ENCODE measurements around the gene OVCH1. TPM values are rescaled to one million over a fixed set of nuclear protein-coding genes. Genes with fewer than 3 reads are reported as not detected.

OVCH1 gene
- total RNA-seq, 1 donor from 2014 or later: 0.25 TPM

DNA sequence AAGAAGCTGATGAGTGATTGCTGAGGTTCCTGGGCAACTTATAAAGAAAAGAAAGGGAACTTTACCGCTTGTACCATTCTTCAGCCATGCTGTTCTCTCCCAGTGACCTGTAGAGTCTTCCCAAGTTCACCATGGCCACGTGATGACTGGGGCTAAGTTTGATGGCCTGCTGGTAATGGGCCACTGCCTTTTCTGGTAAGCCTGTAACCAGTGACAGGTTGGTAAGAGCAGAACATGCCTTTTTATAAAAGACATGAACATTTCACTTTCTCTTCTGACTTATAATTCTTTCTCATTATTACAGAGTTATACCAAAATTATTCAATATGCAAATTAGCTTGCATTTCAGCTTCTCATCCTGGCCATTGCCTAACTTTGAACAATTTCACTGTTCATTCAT, 20.9 kb upstream of the OVCH1 start:
- H3K27me3 ChIP-seq: no peaks in the 10 kb centered on the region
- no peak for TF ChIP-seq POLR2A (IDR thresholded peaks at IDR 0.05)
- H3K4me1 ChIP-seq: no peaks in the 10 kb centered on the region
- H3K27ac ChIP-seq: no peak overlapping the region
- no peaks in the 10 kb centered on the region for H3K9me3 ChIP-seq
- no peak for DNase-seq (ENCODE audit: extremely low spot score in 2 of 2)
- no peaks in the 10 kb centered on the region for H3K36me3 ChIP-seq
- no peak overlapping the region for H3K4me3 ChIP-seq
- intact Hi-C loops (cut with DNase I): no loop called here

DNA sequence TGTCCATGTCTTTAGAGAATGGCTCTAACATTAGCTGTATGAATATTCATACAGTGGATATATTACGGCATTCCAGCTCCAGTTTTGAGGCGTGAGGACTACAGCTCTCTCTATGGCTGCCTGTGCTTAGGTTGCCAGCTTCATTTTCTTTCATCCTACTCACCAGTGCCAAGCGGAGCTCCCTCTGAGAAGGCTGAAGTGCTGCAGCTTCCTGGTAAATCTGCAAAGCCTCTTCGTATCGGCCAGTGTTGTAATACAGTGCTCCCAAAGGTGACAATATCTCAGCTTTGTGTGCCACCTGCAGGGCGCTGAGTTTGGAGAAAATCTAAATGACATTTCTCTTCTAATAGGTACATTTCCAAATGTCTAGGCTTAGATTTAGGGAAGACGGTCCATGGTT, 19.8 kb upstream of the OVCH1 start:
- no peak for DNase-seq (ENCODE audit: extremely low spot score in 2 of 2)
- intact Hi-C loops (cut with DNase I): no loop called here
- H3K27ac ChIP-seq: no peak overlapping the region
- no peak for TF ChIP-seq POLR2AphosphoS5 (IDR thresholded peaks at IDR 0.05; ENCODE audit: insufficient read depth in 1 of 2, low read depth in 1 of 2)
- no peak for TF ChIP-seq POLR2A (IDR thresholded peaks at IDR 0.05)
- TF ChIP-seq, protein P1, sequence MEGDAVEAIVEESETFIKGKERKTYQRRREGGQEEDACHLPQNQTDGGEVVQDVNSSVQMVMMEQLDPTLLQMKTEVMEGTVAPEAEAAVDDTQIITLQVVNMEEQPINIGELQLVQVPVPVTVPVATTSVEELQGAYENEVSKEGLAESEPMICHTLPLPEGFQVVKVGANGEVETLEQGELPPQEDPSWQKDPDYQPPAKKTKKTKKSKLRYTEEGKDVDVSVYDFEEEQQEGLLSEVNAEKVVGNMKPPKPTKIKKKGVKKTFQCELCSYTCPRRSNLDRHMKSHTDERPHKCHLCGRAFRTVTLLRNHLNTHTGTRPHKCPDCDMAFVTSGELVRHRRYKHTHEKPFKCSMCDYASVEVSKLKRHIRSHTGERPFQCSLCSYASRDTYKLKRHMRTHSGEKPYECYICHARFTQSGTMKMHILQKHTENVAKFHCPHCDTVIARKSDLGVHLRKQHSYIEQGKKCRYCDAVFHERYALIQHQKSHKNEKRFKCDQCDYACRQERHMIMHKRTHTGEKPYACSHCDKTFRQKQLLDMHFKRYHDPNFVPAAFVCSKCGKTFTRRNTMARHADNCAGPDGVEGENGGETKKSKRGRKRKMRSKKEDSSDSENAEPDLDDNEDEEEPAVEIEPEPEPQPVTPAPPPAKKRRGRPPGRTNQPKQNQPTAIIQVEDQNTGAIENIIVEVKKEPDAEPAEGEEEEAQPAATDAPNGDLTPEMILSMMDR (IDR thresholded peaks at IDR 0.05): no peak
- H3K36me3 ChIP-seq: no peaks in the 10 kb centered on the region
- H3K4me1 ChIP-seq: no peaks in the 10 kb centered on the region
- H3K27me3 ChIP-seq: no peaks in the 10 kb centered on the region
- no peaks in the 10 kb centered on the region for H3K9me3 ChIP-seq
- H3K4me3 ChIP-seq: no peak overlapping the region

DNA sequence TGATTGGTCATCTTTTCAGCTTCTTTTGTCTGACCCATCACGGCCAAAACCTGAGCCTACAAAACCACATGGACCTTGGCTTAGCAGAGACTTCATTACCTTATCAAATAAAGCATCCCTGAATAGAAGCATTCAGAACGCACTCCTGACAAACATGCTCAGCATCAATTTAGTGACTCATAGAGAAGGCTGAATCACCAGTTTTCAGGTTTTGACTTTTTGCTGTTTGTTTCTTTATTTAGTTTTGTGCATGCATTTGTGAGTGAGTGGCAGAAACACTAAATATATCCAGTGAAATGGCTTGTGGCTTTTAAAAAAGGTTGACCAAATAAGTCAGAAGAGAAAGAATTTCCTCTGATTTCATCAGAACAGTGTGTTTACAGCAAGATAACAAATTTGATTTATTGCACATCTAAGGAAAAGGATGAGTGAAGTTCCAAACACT, 19.0 kb upstream of the OVCH1 start:
- no peak for DNase-seq (ENCODE audit: extremely low spot score in 2 of 2)
- H3K9me3 ChIP-seq: no peaks in the 10 kb centered on the region
- no peak overlapping the region for H3K27ac ChIP-seq
- TF ChIP-seq, protein P1 (IDR thresholded peaks at IDR 0.05): no peak
- TF ChIP-seq POLR2AphosphoS5 (IDR thresholded peaks at IDR 0.05; ENCODE audit: insufficient read depth in 1 of 2, low read depth in 1 of 2) (no peak), POLR2A (IDR thresholded peaks at IDR 0.05) (no peak)
- no peaks in the 10 kb centered on the region for H3K27me3 ChIP-seq
- no peaks in the 10 kb centered on the region for H3K4me1 ChIP-seq
- intact Hi-C loops (cut with DNase I): no loop called here
- H3K4me3 ChIP-seq: no peak overlapping the region
- no peaks in the 10 kb centered on the region for H3K36me3 ChIP-seq

DNA sequence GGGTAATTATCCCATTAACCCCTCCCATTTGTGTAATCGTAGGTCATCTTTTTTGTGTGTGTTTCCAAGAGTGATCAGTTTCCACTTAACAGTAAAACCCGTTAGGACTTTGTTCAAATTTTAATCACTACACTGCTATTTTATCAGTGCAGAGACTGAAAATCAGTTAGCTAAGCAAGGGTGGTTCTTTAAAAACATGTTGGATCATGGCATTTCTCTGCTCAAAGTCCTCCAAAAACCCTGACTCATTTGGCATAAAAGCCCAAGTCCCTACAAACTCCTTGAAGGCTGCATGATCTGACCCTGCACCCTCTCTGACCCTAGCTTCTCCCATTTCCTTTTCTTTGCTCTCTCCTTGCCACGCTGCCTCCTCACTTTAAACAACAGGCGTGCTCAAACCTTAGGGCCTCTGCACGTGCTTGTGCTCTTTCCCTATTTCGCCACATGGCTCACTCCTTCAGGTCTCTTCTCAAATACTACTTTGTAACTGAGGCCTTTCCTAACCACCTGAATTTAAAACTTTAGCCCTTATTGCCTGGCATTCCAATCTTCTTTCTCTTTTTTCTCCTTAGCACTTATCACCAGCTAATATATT, 13.2 kb upstream of the OVCH1 start:
- H3K36me3 ChIP-seq: no peaks in the 10 kb centered on the region

DNA sequence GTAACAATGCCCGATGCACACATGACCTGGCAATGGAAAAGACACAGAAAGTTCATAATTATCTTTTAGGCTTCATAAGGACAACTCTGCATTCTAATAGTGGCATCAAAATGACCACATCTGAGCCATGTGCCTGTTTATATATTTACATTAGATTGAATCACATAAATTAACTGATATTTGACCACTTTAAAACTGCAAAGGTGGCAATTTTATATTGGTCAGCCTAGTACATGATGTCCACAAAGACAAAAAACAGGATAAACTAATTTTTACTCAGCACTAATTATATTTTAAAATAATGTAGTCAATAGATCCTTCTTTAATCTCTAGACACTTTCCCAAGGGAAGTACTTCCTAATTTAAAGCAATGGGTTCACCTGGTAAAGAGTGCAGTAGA, 12.0 kb upstream of the OVCH1 start:
- TF ChIP-seq POLR2A (IDR thresholded peaks at IDR 0.05) (no peak), POLR2AphosphoS5 (IDR thresholded peaks at IDR 0.05; ENCODE audit: insufficient read depth in 1 of 2, low read depth in 1 of 2) (no peak)
- TF ChIP-seq, protein P1 (IDR thresholded peaks at IDR 0.05): no peak
- H3K4me1 ChIP-seq: no peaks in the 10 kb centered on the region
- intact Hi-C loops (cut with DNase I): no loop called here
- H3K27me3 ChIP-seq: no peaks in the 10 kb centered on the region
- H3K9me3 ChIP-seq: no peaks in the 10 kb centered on the region
- no peak for DNase-seq (ENCODE audit: extremely low spot score in 2 of 2)
- no peak overlapping the region for H3K4me3 ChIP-seq
- H3K36me3 ChIP-seq: no peaks in the 10 kb centered on the region
- no peak overlapping the region for H3K27ac ChIP-seq

More for the DNA sequence above, 13.2 kb upstream of the OVCH1 start:
- no peaks in the 10 kb centered on the region for H3K9me3 ChIP-seq
- H3K27me3 ChIP-seq: no peaks in the 10 kb centered on the region
- no peak overlapping the region for H3K27ac ChIP-seq
- TF ChIP-seq POLR2AphosphoS5 (IDR thresholded peaks at IDR 0.05; ENCODE audit: insufficient read depth in 1 of 2, low read depth in 1 of 2) (no peak), POLR2A (IDR thresholded peaks at IDR 0.05) (no peak)
- TF ChIP-seq, protein P1 (IDR thresholded peaks at IDR 0.05): no peak
- intact Hi-C loops (cut with DNase I): no loop called here
- H3K4me1 ChIP-seq: no peaks in the 10 kb centered on the region
- no peak for DNase-seq (ENCODE audit: extremely low spot score in 2 of 2)
- H3K4me3 ChIP-seq: no peak overlapping the region
